Panc1 (cell line): Measurements from ENCODE around the gene CHERP. TPM values are rescaled to one million over a fixed set of nuclear protein-coding genes. Genes with fewer than 3 reads are reported as not detected.

Source experiments
- ATAC-seq: fragments of 200-7000 bp; cut with Tn5 transposase; 2 replicates; pipeline ENCODE4 v1.9.1; 2020; ENCODE audit warnings: mild to moderate bottlenecking, moderate library complexity
- BruUV-seq: library from RNA; stranded (reverse); fragments of 400-500 nt; replicated peaks from 2 replicates; lab custom pipeline; 2021; lab: Mats Ljungman, UMichigan
- CTCF ChIA-PET: fragments of 300-600 bp; sonication (Branson Sonifier 250); formaldehyde crosslinking; loops from one replicate; lab custom pipeline; 2022; ENCODE audit warnings: antibody characterized with exemption; lab: Charles Lee
- POLR2A ChIA-PET: fragments of 300-600 bp; sonication (Branson Sonifier 250); formaldehyde crosslinking; loops from one replicate; lab custom pipeline; 2022; ENCODE audit warnings: antibody characterized with exemption; lab: Charles Lee
- DNase-seq: peaks from one replicate; pipeline ENCODE4 v3.0.0-alpha.2; 2010; ENCODE audit warnings: low read depth, low spot score
- H3K27ac ChIP-seq: 2 replicates; pipeline ENCODE4 v1.5.1; 2011; ENCODE audit warnings: mild to moderate bottlenecking, low read length, inconsistent platforms
- H3K27me3 ChIP-seq: fragments of 200-500 bp; sonication (Bioruptor generic); 2 replicates; pipeline ENCODE4 v1.6.0; 2014; ENCODE audit warnings: low read length, inconsistent platforms; ENCODE audit not compliant: control insufficient read depth, insufficient read depth
- H3K36me3 ChIP-seq: fragments of 200-500 bp; sonication (Bioruptor generic); 2 replicates; pipeline ENCODE4 v1.5.1; 2014; ENCODE audit warnings: inconsistent platforms, mild to moderate bottlenecking, low read length, moderate library complexity; ENCODE audit not compliant: control insufficient read depth, insufficient read depth
- H3K4me1 ChIP-seq: 2 replicates; pipeline ENCODE4 v1.5.1; 2011; ENCODE audit warnings: inconsistent platforms, mild to moderate bottlenecking, low read length, moderate library complexity; ENCODE audit not compliant: control insufficient read depth, insufficient read depth
- H3K4me3 ChIP-seq, 2 experiments: 2 replicates each; pipeline ENCODE4 v1.5.1; 2011 to 2012; ENCODE audit warnings: low read depth in 2 of 2, low read length in 2 of 2, mild to moderate bottlenecking in 2 of 2, inconsistent platforms in 1 of 2, moderate library complexity in 1 of 2
- H3K9me3 ChIP-seq: fragments of 200-500 bp; sonication (Bioruptor generic); 2 replicates; pipeline ENCODE4 v1.5.1; 2014; ENCODE audit warnings: low read depth, mild to moderate bottlenecking, inconsistent platforms, low read length, moderate library complexity; ENCODE audit not compliant: control insufficient read depth, insufficient read depth
- POLR2AphosphoS5 ChIP-seq: IDR thresholded peaks from 2 replicates; pipeline ENCODE4 v1.6.1; 2012; ENCODE audit warnings: mild to moderate bottlenecking, low read depth, low read length, moderate library complexity
- SIN3A ChIP-seq: IDR thresholded peaks from 2 replicates; pipeline ENCODE4 v1.6.1; 2012; ENCODE audit warnings: low read depth, mild to moderate bottlenecking, low read length, moderate library complexity, borderline replicate concordance; ENCODE audit not compliant: insufficient read depth
- TCF7L2 ChIP-seq: IDR thresholded peaks from 2 replicates; pipeline ENCODE4 v1.6.1; 2011; ENCODE audit warnings: mild to moderate bottlenecking, low read depth, low read length, inconsistent platforms
- in situ Hi-C: cut with HindIII; loops from 2 replicates; pipeline ENCODE4 v1.10.0; 2016; ENCODE audit warnings: low sequenced_read_pairs, low pct_unique_long_range_greater_than_20kb
- intact Hi-C: fragments of 100-400 bp; cut with micrococcal nuclease; formaldehyde crosslinking; loops from one replicate; pipeline ENCODE4 v1.10.0; 2022; ENCODE audit not compliant: unreplicated experiment
- total RNA-seq: library from RNA; stranded (reverse); gene quantifications from one replicate; pipeline ENCODE4 v1.2.1, GENCODE V29; 2021; ENCODE audit not compliant: unreplicated experiment
- TF ChIP-seq, protein P1 (sequence below), 2 experiments: IDR thresholded peaks; 2 replicates each; pipeline ENCODE4 v1.6.1; 2011 to 2012; ENCODE audit warnings: low read depth in 2 of 2, control low read depth in 1 of 2, low read length in 1 of 2, mild to moderate bottlenecking in 1 of 2, moderate library complexity in 1 of 2; ENCODE audit not compliant: insufficient read depth in 1 of 2
- TF ChIP-seq, protein P2 (sequence below): fragments of 450-650 bp; IDR thresholded peaks from 2 replicates; pipeline ENCODE4 v1.5.1; 2017; ENCODE audit warnings: mild to moderate bottlenecking

CHERP gene
- total RNA-seq, 1 experiment from 2014 or later: 48.3 TPM

DNA sequence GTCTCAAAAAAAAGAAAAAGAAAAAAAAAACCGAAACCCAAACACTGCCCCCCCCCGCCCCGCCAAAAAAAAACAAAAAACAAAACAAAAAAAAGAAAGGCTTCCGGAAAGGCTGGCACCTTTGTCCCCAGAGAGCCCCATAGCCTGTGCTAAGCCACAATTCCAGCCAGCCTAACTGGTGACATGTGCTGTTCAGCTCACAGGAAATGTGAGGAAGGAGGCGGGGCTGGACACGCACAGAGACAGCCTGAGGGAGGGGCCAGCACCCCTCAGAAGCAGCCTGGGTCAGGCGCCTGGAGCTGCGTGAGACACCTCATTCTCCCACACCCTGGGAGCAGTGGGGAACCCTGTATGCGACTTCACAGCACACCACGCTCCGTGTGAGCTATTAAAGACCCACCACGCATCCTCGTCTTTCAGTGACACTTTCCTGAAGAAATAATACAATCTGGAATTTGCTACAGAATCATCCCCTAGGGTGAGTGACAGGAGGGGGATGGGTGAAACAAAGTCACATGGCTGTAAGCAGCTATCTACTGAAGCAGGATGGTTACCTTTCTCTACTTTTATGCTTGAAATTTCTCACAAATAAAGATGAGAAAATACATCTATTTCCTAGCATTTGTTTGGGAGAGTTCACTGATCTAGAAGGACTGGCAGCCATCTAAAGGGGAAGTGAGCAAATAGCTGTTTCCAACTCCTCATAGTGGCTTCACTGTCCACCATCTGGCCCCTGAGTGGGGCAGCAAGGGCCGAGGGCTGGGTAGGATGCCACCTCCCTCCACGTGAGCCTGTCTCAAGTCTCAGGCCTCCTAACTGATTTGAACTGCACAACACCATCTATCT, 42.2 kb upstream of the CHERP start:
- ChIA-PET POLR2A (no interaction called here), CTCF (no interaction called here)
- H3K27ac ChIP-seq: peak overlapping the region; percentile 48
- DNase-seq (peak; percentile 10), ATAC-seq (peak; percentile 67)
- in situ Hi-C loops: no loop called here
- H3K4me1 ChIP-seq: peaks cover 56% of the 10 kb centered on the region
- TF ChIP-seq, protein P1, sequence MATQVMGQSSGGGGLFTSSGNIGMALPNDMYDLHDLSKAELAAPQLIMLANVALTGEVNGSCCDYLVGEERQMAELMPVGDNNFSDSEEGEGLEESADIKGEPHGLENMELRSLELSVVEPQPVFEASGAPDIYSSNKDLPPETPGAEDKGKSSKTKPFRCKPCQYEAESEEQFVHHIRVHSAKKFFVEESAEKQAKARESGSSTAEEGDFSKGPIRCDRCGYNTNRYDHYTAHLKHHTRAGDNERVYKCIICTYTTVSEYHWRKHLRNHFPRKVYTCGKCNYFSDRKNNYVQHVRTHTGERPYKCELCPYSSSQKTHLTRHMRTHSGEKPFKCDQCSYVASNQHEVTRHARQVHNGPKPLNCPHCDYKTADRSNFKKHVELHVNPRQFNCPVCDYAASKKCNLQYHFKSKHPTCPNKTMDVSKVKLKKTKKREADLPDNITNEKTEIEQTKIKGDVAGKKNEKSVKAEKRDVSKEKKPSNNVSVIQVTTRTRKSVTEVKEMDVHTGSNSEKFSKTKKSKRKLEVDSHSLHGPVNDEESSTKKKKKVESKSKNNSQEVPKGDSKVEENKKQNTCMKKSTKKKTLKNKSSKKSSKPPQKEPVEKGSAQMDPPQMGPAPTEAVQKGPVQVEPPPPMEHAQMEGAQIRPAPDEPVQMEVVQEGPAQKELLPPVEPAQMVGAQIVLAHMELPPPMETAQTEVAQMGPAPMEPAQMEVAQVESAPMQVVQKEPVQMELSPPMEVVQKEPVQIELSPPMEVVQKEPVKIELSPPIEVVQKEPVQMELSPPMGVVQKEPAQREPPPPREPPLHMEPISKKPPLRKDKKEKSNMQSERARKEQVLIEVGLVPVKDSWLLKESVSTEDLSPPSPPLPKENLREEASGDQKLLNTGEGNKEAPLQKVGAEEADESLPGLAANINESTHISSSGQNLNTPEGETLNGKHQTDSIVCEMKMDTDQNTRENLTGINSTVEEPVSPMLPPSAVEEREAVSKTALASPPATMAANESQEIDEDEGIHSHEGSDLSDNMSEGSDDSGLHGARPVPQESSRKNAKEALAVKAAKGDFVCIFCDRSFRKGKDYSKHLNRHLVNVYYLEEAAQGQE (IDR thresholded peaks at IDR 0.05; ENCODE audit: insufficient read depth in 1 of 2, low read depth in 2 of 2, low read length in 1 of 2): no peak
- no peak for TF ChIP-seq SIN3A
- TF ChIP-seq TCF7L2: no peak
- TF ChIP-seq, protein P2, sequence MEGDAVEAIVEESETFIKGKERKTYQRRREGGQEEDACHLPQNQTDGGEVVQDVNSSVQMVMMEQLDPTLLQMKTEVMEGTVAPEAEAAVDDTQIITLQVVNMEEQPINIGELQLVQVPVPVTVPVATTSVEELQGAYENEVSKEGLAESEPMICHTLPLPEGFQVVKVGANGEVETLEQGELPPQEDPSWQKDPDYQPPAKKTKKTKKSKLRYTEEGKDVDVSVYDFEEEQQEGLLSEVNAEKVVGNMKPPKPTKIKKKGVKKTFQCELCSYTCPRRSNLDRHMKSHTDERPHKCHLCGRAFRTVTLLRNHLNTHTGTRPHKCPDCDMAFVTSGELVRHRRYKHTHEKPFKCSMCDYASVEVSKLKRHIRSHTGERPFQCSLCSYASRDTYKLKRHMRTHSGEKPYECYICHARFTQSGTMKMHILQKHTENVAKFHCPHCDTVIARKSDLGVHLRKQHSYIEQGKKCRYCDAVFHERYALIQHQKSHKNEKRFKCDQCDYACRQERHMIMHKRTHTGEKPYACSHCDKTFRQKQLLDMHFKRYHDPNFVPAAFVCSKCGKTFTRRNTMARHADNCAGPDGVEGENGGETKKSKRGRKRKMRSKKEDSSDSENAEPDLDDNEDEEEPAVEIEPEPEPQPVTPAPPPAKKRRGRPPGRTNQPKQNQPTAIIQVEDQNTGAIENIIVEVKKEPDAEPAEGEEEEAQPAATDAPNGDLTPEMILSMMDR: no peak
- no peak for TF ChIP-seq POLR2AphosphoS5
- no peaks in the 10 kb centered on the region for H3K36me3 ChIP-seq
- BruUV-seq: no TSS peak
- peak overlapping the region in 1 of 2 experiments; percentile 24; a peak in 1 of 4 replicates for H3K4me3 ChIP-seq
- intact Hi-C loops: no loop called here
- no peaks in the 10 kb centered on the region for H3K27me3 ChIP-seq
- no peaks in the 10 kb centered on the region for H3K9me3 ChIP-seq

DNA sequence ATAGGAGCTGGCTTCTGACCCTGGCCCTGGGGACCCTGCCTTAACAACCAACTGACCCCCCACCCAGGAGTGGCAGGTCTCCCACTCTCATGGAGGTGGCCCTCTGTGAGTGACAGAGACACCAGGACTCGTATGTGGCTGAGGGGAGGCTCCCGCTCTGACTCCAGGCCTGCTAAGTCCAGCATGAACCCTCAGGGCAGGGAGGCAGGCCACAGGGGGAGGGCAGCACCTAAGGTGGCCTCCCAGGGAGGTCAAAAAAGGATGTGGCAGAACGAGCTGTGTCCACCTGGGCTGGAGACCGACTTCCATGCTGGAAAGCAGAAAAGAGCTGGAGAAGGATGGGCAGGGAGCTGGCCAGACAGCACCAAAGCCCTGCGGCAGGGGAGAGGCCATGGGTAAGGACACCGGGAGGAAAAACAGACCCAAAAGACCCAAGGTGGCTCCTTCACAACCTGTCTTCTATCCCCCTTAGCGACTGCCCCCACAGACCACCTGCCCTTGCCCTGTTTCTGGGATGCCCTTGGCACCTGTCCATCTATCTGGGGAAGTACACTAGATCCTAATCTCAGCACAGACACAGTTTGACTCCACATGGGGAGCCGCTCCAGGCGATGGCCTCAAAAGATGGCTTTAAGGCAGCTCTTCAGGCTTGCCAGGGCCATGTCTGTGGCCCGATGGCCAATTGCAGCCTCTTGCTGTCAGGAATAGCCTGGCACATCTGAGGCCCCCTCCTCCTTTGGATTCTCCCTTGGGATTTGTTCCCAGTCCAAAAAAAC, 40.4 kb upstream of the CHERP start:
- POLR2A ChIA-PET: interaction anchor here (0.6 kb wide), 1 partner anchor 65 kb away, joined by 4 read pairs; no protein-coding TSS in a partner anchor
- Histone ChIP-seq H3K27me3 (no peaks in the 10 kb centered on the region), H3K9me3 (no peaks in the 10 kb centered on the region), H3K27ac (no peak overlapping the region), H3K36me3 (no peaks in the 10 kb centered on the region), H3K4me1 (peaks cover 43% of the 10 kb centered on the region), H3K4me3 (no peak overlapping the region)
- intact Hi-C loops: no loop called here
- TF ChIP-seq SIN3A: no peak
- TF ChIP-seq, protein P2: no peak
- TF ChIP-seq, protein P1 (IDR thresholded peaks at IDR 0.05; ENCODE audit: insufficient read depth in 1 of 2, low read depth in 2 of 2, low read length in 1 of 2): no peak
- TF ChIP-seq TCF7L2: no peak
- TF ChIP-seq POLR2AphosphoS5: no peak
- DNase-seq (no peak), ATAC-seq (no peak)
- CTCF ChIA-PET: no interaction called here
- in situ Hi-C loops: no loop called here
- BruUV-seq: no TSS peak
